Urothelium cell line (cell line): ENCODE data around the gene SOX13.

Experiments
- DNase-seq: peaks from one replicate; pipeline ENCODE4 v3.0.0; 2011; ENCODE audit warnings: low spot score, mixed read lengths
- FAIRE-seq: peaks from 2 replicates; lab custom pipeline; 2011; peaks lifted over from hg19 to GRCh38; lab: Jason Lieb, UNC

SOX13 gene

GRCh38 chr1:204176049-204176448, 103.1 kb downstream of the SOX13 start:
- FAIRE-seq (no peak), DNase-seq (no peak)

- DNase-seq = no peak
Measured at GRCh38 chr1:204177133-204177532, 104.2 kb downstream of the SOX13 start.

More at GRCh38 chr1:204177133-204177532, 104.2 kb downstream of the SOX13 start:
- FAIRE-seq = peak; percentile 5
